Endothelial cell of umbilical vein (primary cell): Measurements from ENCODE around the gene CDH23. TPM values are rescaled to one million over a fixed set of nuclear protein-coding genes. Genes with fewer than 3 reads are reported as not detected.

Experiments
- BruUV-seq: library from RNA; stranded (reverse); fragments of 400-500 nt; replicated peaks from 2 replicates; lab custom pipeline; 2021; lab: Mats Ljungman, UMichigan
- CTCF ChIA-PET: fragments of 300-600, 350-600 bp; sonication (Branson Sonifier 250); formaldehyde crosslinking; loops from one replicate; lab custom pipeline; 2021; ENCODE audit warnings: antibody characterized with exemption, inconsistent platforms; lab: Charles Lee
- POLR2A ChIA-PET: fragments of 300-600, 350-600 bp; sonication (Branson Sonifier 250); formaldehyde crosslinking; loops from one replicate; lab custom pipeline; 2021; ENCODE audit warnings: antibody characterized with exemption, inconsistent platforms; lab: Charles Lee
- DNase-seq: peaks from one replicate; pipeline ENCODE4 v3.0.0-alpha.2; 2011; ENCODE audit warnings: low read depth, low spot score
- FAIRE-seq: peaks from 2 replicates; lab custom pipeline; 2011; peaks lifted over from hg19 to GRCh38; lab: Jason Lieb, UNC
- H2AFZ ChIP-seq: 2 replicates; pipeline ENCODE4 v1.6.0; 2012; ENCODE audit warnings: low read depth, low read length, control low read depth, inconsistent platforms
- H3K27ac ChIP-seq: 2 replicates; pipeline ENCODE4 v1.5.1; 2011; ENCODE audit warnings: low read depth, mild to moderate bottlenecking, control low read depth, low read length, moderate library complexity; ENCODE audit not compliant: insufficient read depth
- H3K27me3 ChIP-seq, 2 experiments: 2 replicates each; pipeline versions ENCODE4 v1.6.0 to v1.6.1; 2011; ENCODE audit warnings: low read length in 2 of 2, mixed read lengths in 1 of 2; ENCODE audit not compliant: control insufficient read depth in 2 of 2, insufficient read depth in 2 of 2
- H3K36me3 ChIP-seq, 2 experiments: 2 replicates in 1 of 2; 3 replicates in 1 of 2; pipeline ENCODE4 v1.5.1; 2011; ENCODE audit warnings: low read length in 2 of 2, mild to moderate bottlenecking in 1 of 2, moderate library complexity in 1 of 2; ENCODE audit not compliant: control insufficient read depth in 2 of 2, insufficient read depth in 2 of 2; ENCODE audit errors: extremely low read depth in 1 of 2
- H3K4me1 ChIP-seq: 3 replicates; pipeline ENCODE4 v1.5.1; 2011; ENCODE audit warnings: mild to moderate bottlenecking, low read length; ENCODE audit not compliant: control insufficient read depth, insufficient read depth; ENCODE audit errors: extremely low read depth
- H3K4me2 ChIP-seq: 2 replicates; pipeline ENCODE4 v1.6.1; 2011; ENCODE audit warnings: low read length, control low read depth, mixed read lengths; ENCODE audit not compliant: insufficient read depth
- H3K4me3 ChIP-seq, 3 experiments: fragments of 200-600 bp in 1 of 3; sonication (generic), shearing (Covaris generic) in 1 of 3; replicated peaks in 1 of 3; 2 replicates each; pipeline ENCODE4 v1.5.1; 2011 to 2016; ENCODE audit warnings: control low read depth in 3 of 3, low read length in 3 of 3, mild to moderate bottlenecking in 2 of 3, inconsistent platforms in 1 of 3, low read depth in 1 of 3, moderate library complexity in 1 of 3; ENCODE audit not compliant: insufficient read depth in 1 of 3
- H3K79me2 ChIP-seq: 2 replicates; pipeline ENCODE4 v1.6.0; 2012; ENCODE audit warnings: low read length, inconsistent platforms; ENCODE audit not compliant: control insufficient read depth, insufficient read depth
- H3K9ac ChIP-seq: replicated peaks from 2 replicates; pipeline ENCODE3; 2011; ENCODE audit warnings: low read length, control low read depth; ENCODE audit not compliant: insufficient read depth; ENCODE audit errors: extremely low read depth
- H3K9me1 ChIP-seq: replicated peaks from 3 replicates; pipeline ENCODE4 v1.6.0; 2011; ENCODE audit warnings: mild to moderate bottlenecking, low read length; ENCODE audit not compliant: control insufficient read depth, insufficient read depth; ENCODE audit errors: extremely low read depth
- H3K9me3 ChIP-seq: replicated peaks from 2 replicates; pipeline ENCODE4 v1.5.1; 2012; ENCODE audit warnings: low read length, inconsistent platforms; ENCODE audit not compliant: control insufficient read depth, insufficient read depth
- H4K20me1 ChIP-seq: replicated peaks from 2 replicates; pipeline ENCODE3; 2011; ENCODE audit warnings: mild to moderate bottlenecking, low read length; ENCODE audit not compliant: control insufficient read depth, insufficient read depth; ENCODE audit errors: extremely low read depth
- CTCF ChIP-seq, 2 donors: IDR thresholded peaks; 1 replicate in 1 of 2; 2 replicates in 1 of 2; pipeline ENCODE4 v1.5.1; 2011; ENCODE audit warnings: low read length in 2 of 2, mild to moderate bottlenecking in 2 of 2, moderate library complexity in 2 of 2, control low read depth in 1 of 2, inconsistent platforms in 1 of 2, low read depth in 1 of 2; ENCODE audit not compliant: insufficient read depth in 1 of 2; ENCODE audit errors: extremely low read depth in 1 of 2
- EZH2 ChIP-seq: IDR thresholded peaks from 2 replicates; pipeline ENCODE4 v1.6.1; 2012; ENCODE audit warnings: borderline replicate concordance, low read depth, mild to moderate bottlenecking, moderate library complexity, low read length, inconsistent platforms; ENCODE audit not compliant: severe bottlenecking
- FOS ChIP-seq: IDR thresholded peaks from 2 replicates; pipeline ENCODE4 v1.6.1; 2011; ENCODE audit warnings: mild to moderate bottlenecking, low read length, moderate library complexity, borderline replicate concordance; ENCODE audit not compliant: insufficient read depth
- GATA2 ChIP-seq: IDR thresholded peaks from 2 replicates; pipeline ENCODE4 v1.7.0; 2011; ENCODE audit warnings: low read depth, mild to moderate bottlenecking, moderate library complexity, mixed read lengths, low read length; ENCODE audit not compliant: insufficient read length, insufficient read depth
- JUN ChIP-seq: IDR thresholded peaks from 2 replicates; pipeline ENCODE4 v1.6.1; 2011; ENCODE audit warnings: borderline replicate concordance, low read depth; ENCODE audit not compliant: insufficient read length, insufficient read depth
- MAX ChIP-seq: IDR thresholded peaks from 2 replicates; pipeline ENCODE4 v1.6.1; 2011; ENCODE audit not compliant: insufficient read depth, insufficient read length
- MYC ChIP-seq: IDR thresholded peaks from one replicate; pipeline ENCODE4 v1.6.1; 2011; ENCODE audit warnings: mild to moderate bottlenecking, low read depth, low read length
- POLR2A ChIP-seq: IDR thresholded peaks from 2 replicates; pipeline ENCODE4 v1.6.1; 2012; ENCODE audit warnings: low read depth, mild to moderate bottlenecking, control low read depth, low read length
- POLR2AphosphoS5 ChIP-seq: IDR thresholded peaks from 2 replicates; pipeline ENCODE4 v1.6.1; 2012; ENCODE audit warnings: low read depth, mild to moderate bottlenecking, control low read depth, low read length, moderate library complexity; ENCODE audit not compliant: insufficient read depth
- dilution Hi-C: fragments of 300-500 bp; cut with MboI; formaldehyde crosslinking; loops from one replicate; pipeline ENCODE4 v1.15.0; 2019; ENCODE audit warnings: low sequenced_read_pairs; ENCODE audit not compliant: extremely low pct_ligation_motif_present
- intact Hi-C: fragments of 100-400 bp; cut with micrococcal nuclease; formaldehyde crosslinking; loops from one replicate; pipeline ENCODE4 v1.10.0; 2022
- polyA plus RNA-seq, 4 experiments: library from polyadenylated mRNA; depleted of rRNA in 3 of 4; stranded (reverse) in 3 of 4; unstranded in 1 of 4; fragments of >200 nt; gene quantifications; 2 replicates each; pipeline versions ENCODE4 v1.2.1 to v1.2.3, GENCODE V29; 2011 to 2012; ENCODE audit warnings: missing spikeins in 1 of 4
- total RNA-seq: library from RNA; stranded (reverse); gene quantifications from 2 replicates; pipeline ENCODE4 v1.2.3, GENCODE V29; 2021

The CDH23 gene
- total and polyA plus RNA-seq, 2 donors (not counting 3 experiments of a cell fraction or from before 2014, with no cell fraction given), result not detected

GRCh38 chr10:71632896-71633600 is 236.3 kb downstream of the CDH23 start:
- H3K9ac ChIP-seq, result no peak overlapping the region
- H3K4me2 ChIP-seq, result no peak overlapping the region
- no peaks in the 10 kb centered on the region for H3K36me3 ChIP-seq
- ChIA-PET POLR2A (no interaction called here), CTCF (interaction anchor here (0.9 kb wide), 1 partner anchor 10 kb away, joined by 3 read pairs; no protein-coding TSS in a partner anchor)
- no peaks in the 10 kb centered on the region for H3K9me1 ChIP-seq
- BruUV-seq, result no TSS peak
- TF ChIP-seq POLR2A (no peak), GATA2 (no peak), CTCF (IDR thresholded peaks at IDR 0.05; ENCODE audit: extremely low read depth in 1 of 2, insufficient read depth in 1 of 2, low read depth in 1 of 2, low read length in 2 of 2) (no peak), POLR2AphosphoS5 (no peak), MYC (no peak), MAX (no peak), EZH2 (no peak), FOS (no peak), JUN (no peak)
- no peak for FAIRE-seq
- H3K4me3 ChIP-seq, result no peak overlapping the region
- H3K27ac ChIP-seq, result no peak overlapping the region
- H3K27me3 ChIP-seq, result peaks cover 3 to 4% of the 10 kb centered on the region in 2 experiments
- dilution Hi-C loops (no loop called here), intact Hi-C loops (no loop called here)
- peaks cover 3% of the 10 kb centered on the region for H3K4me1 ChIP-seq
- H2AFZ ChIP-seq, result no peak overlapping the region
- H4K20me1 ChIP-seq, result no peaks in the 10 kb centered on the region
- DNase-seq, result no peak
- no peaks in the 10 kb centered on the region for H3K9me3 ChIP-seq
- no peaks in the 10 kb centered on the region for H3K79me2 ChIP-seq
